Neural progenitor cell (in vitro differentiated cells): Measurements from ENCODE around the gene EPN1. TPM values are rescaled to one million over a fixed set of nuclear protein-coding genes. Genes with fewer than 3 reads are reported as not detected.

ENCODE experiments used
- DNase-seq: peaks from one replicate; pipeline ENCODE4 v3.0.0-alpha.2; 2016; ENCODE audit warnings: low spot score
- H2AFZ ChIP-seq: fragments of 200-600 bp; sonication (generic); replicated peaks from 2 replicates; pipeline ENCODE4 v1.6.1; 2016; ENCODE audit warnings: antibody characterized with exemption
- H3F3A ChIP-seq: fragments of 200-600 bp; sonication (generic); 2 replicates; pipeline ENCODE4 v1.6.1; 2016; ENCODE audit warnings: antibody characterized with exemption, low read depth
- H3K27ac ChIP-seq: fragments of 200-600 bp; sonication (generic); 2 replicates; pipeline ENCODE4 v1.5.1; 2016; ENCODE audit warnings: mild to moderate bottlenecking
- H3K27me3 ChIP-seq: fragments of 200-600 bp; sonication (generic); 2 replicates; pipeline ENCODE4 v1.6.1; 2016; ENCODE audit warnings: mild to moderate bottlenecking, moderate library complexity
- H3K36me3 ChIP-seq: fragments of 200-600 bp; sonication (generic); 2 replicates; pipeline ENCODE4 v1.5.1; 2016
- H3K4me1 ChIP-seq: fragments of 200-600 bp; sonication (generic); 2 replicates; pipeline ENCODE4 v1.6.1; 2016; ENCODE audit warnings: mixed run types
- H3K4me2 ChIP-seq: fragments of 200-600 bp; sonication (generic); 2 replicates; pipeline ENCODE4 v1.6.1; 2016
- H3K4me3 ChIP-seq: fragments of 200-600 bp; sonication (generic); 2 replicates; pipeline ENCODE4 v1.5.1; 2016
- H3K79me2 ChIP-seq: fragments of 200-600 bp; sonication (generic); 2 replicates; pipeline ENCODE4 v1.6.1; 2016; ENCODE audit warnings: low read depth
- H3K9ac ChIP-seq: fragments of 200-600 bp; sonication (generic); 2 replicates; pipeline ENCODE4 v1.6.1; 2016
- H3K9me3 ChIP-seq: fragments of 200-600 bp; sonication (generic); 2 replicates; pipeline ENCODE4 v1.5.1; 2016; ENCODE audit warnings: low read depth
- H4K20me1 ChIP-seq: fragments of 200-600 bp; sonication (generic); 2 replicates; pipeline ENCODE4 v1.6.1; 2016; ENCODE audit warnings: low read depth
- H3K27ac Mint-ChIP-seq: 3 replicates; pipeline ENCODE4 v1.8.0; 2021; ENCODE audit warnings: mixed read lengths
- H3K27me3 Mint-ChIP-seq: 2 replicates; pipeline ENCODE4 v1.8.0; 2022; ENCODE audit warnings: low read depth, mild to moderate bottlenecking, inconsistent platforms, moderate library complexity, mixed read lengths; ENCODE audit not compliant: insufficient read depth
- H3K36me3 Mint-ChIP-seq: 3 replicates; pipeline ENCODE4 v1.8.0; 2021; ENCODE audit warnings: mixed read lengths
- H3K4me1 Mint-ChIP-seq: 3 replicates; pipeline ENCODE4 v1.8.0; 2021; ENCODE audit warnings: mixed read lengths
- H3K4me3 Mint-ChIP-seq: 3 replicates; pipeline ENCODE4 v1.8.0; 2021; ENCODE audit warnings: mild to moderate bottlenecking, moderate library complexity, mixed read lengths
- H3K9me3 Mint-ChIP-seq: 3 replicates; pipeline ENCODE4 v1.8.0; 2020; ENCODE audit warnings: mixed read lengths
- CTCF ChIP-seq: fragments of 200-600 bp; sonication (generic); IDR thresholded peaks from 2 replicates; pipeline ENCODE4 v1.5.1; 2017; ENCODE audit warnings: antibody characterized with exemption, mild to moderate bottlenecking
- EZH2 ChIP-seq: fragments of 200-600 bp; sonication (generic); IDR thresholded peaks from 2 replicates; pipeline ENCODE4 v1.6.1; 2017; ENCODE audit warnings: antibody characterized with exemption, mild to moderate bottlenecking, moderate library complexity
- EZH2phosphoT487 ChIP-seq: fragments of 200-600 bp; sonication (generic); IDR thresholded peaks from 2 replicates; pipeline ENCODE4 v1.6.1; 2017; ENCODE audit warnings: antibody characterized with exemption
- total RNA-seq: library from RNA; depleted of rRNA; stranded (reverse); fragments of >200 nt; gene quantifications from 2 replicates; pipeline ENCODE4 v1.2.3, GENCODE V29; 2015; ENCODE audit warnings: low replicate concordance

Gene EPN1
- total RNA-seq, 1 donor from 2014 or later = 16.1 TPM

- H3K4me1 ChIP-seq = peaks cover 18% of the 10 kb centered on the region
- H3F3A ChIP-seq = peaks cover 12% of the 10 kb centered on the region
- Mint-ChIP-seq H3K27me3 (no peaks in the 10 kb centered on the region), H3K9me3 (no peaks in the 10 kb centered on the region), H3K4me3 (peak overlapping the region; percentile 96), H3K27ac (no peak overlapping the region), H3K36me3 (peaks cover 9% of the 10 kb centered on the region), H3K4me1 (peaks cover 31% of the 10 kb centered on the region)
- H3K4me3 ChIP-seq = peak overlapping the region; percentile 88
- H3K27me3 ChIP-seq = no peaks in the 10 kb centered on the region
- no peaks in the 10 kb centered on the region for H3K9me3 ChIP-seq
- no peaks in the 10 kb centered on the region for H3K36me3 ChIP-seq
- H4K20me1 ChIP-seq = peaks cover 59% of the 10 kb centered on the region
- H3K27ac ChIP-seq = no peak overlapping the region
- H3K4me2 ChIP-seq = peak overlapping the region; percentile 94
- no peak for DNase-seq
- TF ChIP-seq CTCF = no peak
- TF ChIP-seq EZH2phosphoT487 = no peak
- TF ChIP-seq EZH2 = no peak
- peak overlapping the region; percentile 95 for H3K9ac ChIP-seq
- peaks cover 67% of the 10 kb centered on the region for H3K79me2 ChIP-seq
- no peak overlapping the region for H2AFZ ChIP-seq
Measured at GRCh38 chr19:55656552-55656951, 18.5 kb upstream of the EPN1 start.

- no peaks in the 10 kb centered on the region for H3K36me3 ChIP-seq
- peak overlapping the region; percentile 38 for H3K9ac ChIP-seq
- Mint-ChIP-seq H3K4me1 (peaks cover 30% of the 10 kb centered on the region), H3K36me3 (peaks cover 13% of the 10 kb centered on the region), H3K27ac (no peak overlapping the region), H3K4me3 (peak overlapping the region; percentile 96), H3K27me3 (no peaks in the 10 kb centered on the region), H3K9me3 (no peaks in the 10 kb centered on the region)
- peaks cover 18% of the 10 kb centered on the region for H3K4me1 ChIP-seq
- H3F3A ChIP-seq = peaks cover 12% of the 10 kb centered on the region
- no peak overlapping the region for H3K27ac ChIP-seq
- H3K79me2 ChIP-seq = peaks cover 73% of the 10 kb centered on the region
- peaks cover 64% of the 10 kb centered on the region for H4K20me1 ChIP-seq
- peak overlapping the region; percentile 94 for H3K4me2 ChIP-seq
- DNase-seq = no peak
- H2AFZ ChIP-seq = no peak overlapping the region
- H3K27me3 ChIP-seq = no peaks in the 10 kb centered on the region
- peak overlapping the region; percentile 88 for H3K4me3 ChIP-seq
- TF ChIP-seq CTCF (no peak), EZH2 (no peak), EZH2phosphoT487 (no peak)
- no peaks in the 10 kb centered on the region for H3K9me3 ChIP-seq
Measured at GRCh38 chr19:55656988-55657747, 17.9 kb upstream of the EPN1 start.

GRCh38 chr19:55658846-55659459, 16.1 kb upstream of the EPN1 start:
- Histone ChIP-seq H2AFZ (no peak overlapping the region), H3K4me1 (peaks cover 18% of the 10 kb centered on the region), H3K4me2 (no peak overlapping the region), H4K20me1 (peaks cover 79% of the 10 kb centered on the region), H3F3A (peaks cover 11% of the 10 kb centered on the region), H3K9me3 (no peaks in the 10 kb centered on the region), H3K27me3 (no peaks in the 10 kb centered on the region), H3K9ac (peak overlapping the region; percentile 40), H3K36me3 (no peaks in the 10 kb centered on the region), H3K4me3 (no peak overlapping the region), H3K79me2 (peaks cover 91% of the 10 kb centered on the region), H3K27ac (no peak overlapping the region)
- Mint-ChIP-seq H3K9me3 (no peaks in the 10 kb centered on the region), H3K4me1 (peaks cover 28% of the 10 kb centered on the region), H3K4me3 (no peak overlapping the region), H3K36me3 (peaks cover 26% of the 10 kb centered on the region), H3K27me3 (no peaks in the 10 kb centered on the region), H3K27ac (no peak overlapping the region)
- no peak for TF ChIP-seq EZH2
- TF ChIP-seq CTCF = no peak
- TF ChIP-seq EZH2phosphoT487 = no peak
- DNase-seq = no peak
